Activated T-cell treated with anti-CD3 and anti-CD28 coated beads, Interleukin-2, amount 50 U/mL, for 72 hours (primary cell): Measurements from ENCODE around the gene PTPN1. TPM values are rescaled to one million over a fixed set of nuclear protein-coding genes. Genes with fewer than 3 reads are reported as not detected.
A peak's percentile ranks its signal among the peaks of the same experiment; 100 is the strongest.
"Not testable (repeated sequence)": the region's sequence is repeated elsewhere in the genome, so short reads cannot be mapped to it uniquely, and the experiment has no call there.

ENCODE experiments used
- ATAC-seq, 2 donors: fragments of 150-1000 bp; cut with Tn5 transposase; replicated peaks in 1 of 2; 2 replicates each; pipeline ENCODE4 v1.10.0; 2021; ENCODE audit warnings: moderate library complexity in 2 of 2, mild to moderate bottlenecking in 1 of 2
- DNase-seq, 2 donors: peaks; one replicate each; pipeline ENCODE4 v3.0.0; 2021 to 2022; ENCODE audit warnings: mixed read lengths in 1 of 2
- H3K27ac Mint-ChIP-seq: one replicate; pipeline ENCODE4 v1.8.0; 2022; ENCODE audit warnings: mild to moderate bottlenecking, moderate library complexity, mixed read lengths
- H3K27me3 Mint-ChIP-seq: one replicate; pipeline ENCODE4 v1.8.0; 2022; ENCODE audit warnings: low read depth, mixed read lengths
- H3K36me3 Mint-ChIP-seq, 2 donors: one replicate each; pipeline ENCODE4 v1.8.0; 2022; ENCODE audit warnings: mixed read lengths in 2 of 2, mild to moderate bottlenecking in 1 of 2; ENCODE audit not compliant: insufficient read depth in 2 of 2
- H3K4me1 Mint-ChIP-seq: one replicate; pipeline ENCODE4 v1.8.0; 2022; ENCODE audit warnings: low read depth, mixed read lengths
- H3K4me3 Mint-ChIP-seq, 2 donors: one replicate each; pipeline ENCODE4 v1.8.0; 2022; ENCODE audit warnings: mild to moderate bottlenecking in 2 of 2, mixed read lengths in 2 of 2, moderate library complexity in 2 of 2
- H3K9me3 Mint-ChIP-seq, 2 donors: one replicate each; pipeline ENCODE4 v1.8.0; 2022; ENCODE audit warnings: mixed read lengths in 2 of 2
- total RNA-seq, 2 donors: library from RNA; stranded (reverse); gene quantifications; one replicate each; pipeline ENCODE4 v1.2.3, GENCODE V29; 2022

Gene PTPN1
- total RNA-seq, 2 donors from 2014 or later: 138 TPM

DNA sequence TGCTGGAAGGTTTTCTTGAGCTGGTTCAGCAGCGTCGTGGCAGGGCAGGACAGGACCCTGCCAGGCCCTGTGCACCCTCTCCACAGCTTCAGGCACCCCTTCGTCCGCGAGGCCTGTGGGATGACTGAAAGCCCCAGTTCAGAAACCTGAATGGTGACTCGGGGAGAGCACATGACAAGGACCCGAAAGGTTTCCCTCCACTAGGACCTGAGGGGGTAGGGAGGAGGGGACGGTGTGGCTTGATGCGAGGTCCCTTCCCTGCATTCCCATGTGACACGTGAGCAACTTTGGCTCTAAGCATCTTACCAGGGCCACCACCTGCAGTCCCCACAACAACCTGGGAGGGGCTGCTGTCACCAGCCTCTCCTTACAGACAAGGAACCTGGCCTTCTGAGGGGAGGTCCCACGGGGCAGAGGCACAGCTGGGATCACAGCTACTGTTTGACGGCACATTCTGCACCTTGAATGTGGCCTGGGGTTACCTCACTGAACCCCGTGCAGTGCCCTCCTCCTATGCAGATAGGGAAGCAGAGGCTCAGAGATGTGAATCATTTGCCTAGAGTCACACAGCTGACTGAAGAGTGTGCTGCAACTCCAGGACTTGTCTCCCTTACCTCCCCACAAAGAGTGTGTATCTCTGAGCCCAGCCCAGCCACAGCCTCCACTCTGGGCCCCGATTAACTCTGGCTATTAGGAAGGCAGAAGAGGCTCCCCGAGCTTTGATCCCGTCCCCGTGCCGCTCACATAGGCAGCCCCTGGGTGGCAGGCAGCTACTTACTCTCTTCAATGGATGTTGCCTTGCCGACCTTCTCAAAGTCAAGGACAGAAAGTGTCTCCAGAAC, 84.6 kb downstream of the PTPN1 start:
- H3K4me1 Mint-ChIP-seq: no peaks in the 10 kb centered on the region
- H3K27me3 Mint-ChIP-seq: no peaks in the 10 kb centered on the region
- no peaks in the 10 kb centered on the region for H3K36me3 Mint-ChIP-seq
- H3K9me3 Mint-ChIP-seq: no peaks in the 10 kb centered on the region
- no peak overlapping the region for H3K4me3 Mint-ChIP-seq
- DNase-seq: no peak
- ATAC-seq: peak; percentile 7 to 11
- H3K27ac Mint-ChIP-seq: no peak overlapping the region

DNA sequence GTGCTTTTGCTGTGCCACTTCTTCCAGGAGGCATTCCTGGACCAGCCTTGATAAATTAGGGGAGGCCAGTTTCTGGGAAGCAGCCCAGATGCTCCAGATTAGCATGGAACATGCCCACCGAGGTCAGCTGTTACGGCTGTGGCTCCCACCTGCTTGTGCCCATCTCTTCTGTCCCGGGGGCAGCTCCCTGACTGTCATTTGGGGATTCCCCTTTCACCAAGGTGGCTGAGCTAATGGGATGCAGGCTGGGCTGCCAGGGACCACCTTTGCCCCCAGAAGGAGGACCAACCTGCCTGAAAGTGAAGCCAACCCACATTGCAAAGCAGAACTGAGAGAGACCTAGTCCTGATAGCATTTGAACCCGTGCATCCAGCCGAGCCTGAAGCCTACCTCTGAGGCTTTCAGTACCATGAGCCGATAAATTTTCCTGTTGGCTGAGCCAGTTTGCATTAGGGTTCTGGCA, 85.3 kb downstream of the PTPN1 start:
- H3K27me3 Mint-ChIP-seq: no peaks in the 10 kb centered on the region
- H3K4me3 Mint-ChIP-seq: no peak overlapping the region
- no peaks in the 10 kb centered on the region for H3K9me3 Mint-ChIP-seq
- H3K27ac Mint-ChIP-seq: peak overlapping the region; percentile 8
- DNase-seq (no peak), ATAC-seq (no peak)
- H3K36me3 Mint-ChIP-seq: no peaks in the 10 kb centered on the region
- no peaks in the 10 kb centered on the region for H3K4me1 Mint-ChIP-seq

GRCh38 chr20:50595988-50596693, 86.0 kb downstream of the PTPN1 start:
- ATAC-seq (no peak), DNase-seq (no peak)
- no peaks in the 10 kb centered on the region for H3K27me3 Mint-ChIP-seq
- no peaks in the 10 kb centered on the region for H3K9me3 Mint-ChIP-seq
- H3K36me3 Mint-ChIP-seq: no peaks in the 10 kb centered on the region
- no peaks in the 10 kb centered on the region for H3K4me1 Mint-ChIP-seq
- H3K4me3 Mint-ChIP-seq: no peak overlapping the region
- peak overlapping the region; percentile 41 for H3K27ac Mint-ChIP-seq

- ATAC-seq (no peak), DNase-seq (no peak)
- no peaks in the 10 kb centered on the region for H3K9me3 Mint-ChIP-seq
- H3K4me1 Mint-ChIP-seq: no peaks in the 10 kb centered on the region
- H3K27ac Mint-ChIP-seq: peak overlapping the region; percentile 41
- H3K36me3 Mint-ChIP-seq: no peaks in the 10 kb centered on the region
- H3K27me3 Mint-ChIP-seq: no peaks in the 10 kb centered on the region
- H3K4me3 Mint-ChIP-seq: no peak overlapping the region
Observed at GRCh38 chr20:50596694-50597021, 86.5 kb downstream of the PTPN1 start.

- ATAC-seq: peak; percentile 2 to 12
- no peak for DNase-seq
- Mint-ChIP-seq H3K4me1 (no peaks in the 10 kb centered on the region), H3K27ac (peak overlapping the region; percentile 48), H3K4me3 (no peak overlapping the region), H3K36me3 (no peaks in the 10 kb centered on the region), H3K27me3 (no peaks in the 10 kb centered on the region), H3K9me3 (no peaks in the 10 kb centered on the region)
Observed at GRCh38 chr20:50597406-50597969, 87.3 kb downstream of the PTPN1 start.

- Mint-ChIP-seq H3K4me3 (no peak overlapping the region), H3K27me3 (no peaks in the 10 kb centered on the region), H3K27ac (no peak overlapping the region), H3K4me1 (no peaks in the 10 kb centered on the region), H3K36me3 (no peaks in the 10 kb centered on the region), H3K9me3 (no peaks in the 10 kb centered on the region)
- ATAC-seq (peak in 1 of 2 donors; percentile 0), DNase-seq (no peak)
Observed at GRCh38 chr20:50598074-50598473, 87.9 kb downstream of the PTPN1 start.

DNA sequence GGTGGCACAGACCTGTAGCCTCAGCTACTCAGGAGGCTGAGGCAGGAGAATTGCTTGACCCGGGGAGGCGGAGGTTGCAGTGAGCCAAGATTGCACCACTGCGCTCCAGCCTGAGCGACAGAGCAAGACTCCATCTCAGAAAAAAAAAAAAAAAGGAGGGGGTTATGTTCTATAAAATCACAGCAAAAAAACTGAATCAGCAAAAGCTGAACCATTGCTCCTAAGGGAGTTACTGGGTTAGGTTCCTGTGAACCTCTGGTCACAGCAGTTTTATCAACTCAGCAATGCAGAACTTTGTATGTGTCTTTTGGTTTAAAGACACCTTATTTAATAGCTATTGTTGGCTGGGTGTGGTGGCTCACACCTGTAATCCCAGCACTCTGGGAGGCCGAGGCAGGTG, 88.6 kb downstream of the PTPN1 start:
- ATAC-seq: not testable (repeated sequence)

DNA sequence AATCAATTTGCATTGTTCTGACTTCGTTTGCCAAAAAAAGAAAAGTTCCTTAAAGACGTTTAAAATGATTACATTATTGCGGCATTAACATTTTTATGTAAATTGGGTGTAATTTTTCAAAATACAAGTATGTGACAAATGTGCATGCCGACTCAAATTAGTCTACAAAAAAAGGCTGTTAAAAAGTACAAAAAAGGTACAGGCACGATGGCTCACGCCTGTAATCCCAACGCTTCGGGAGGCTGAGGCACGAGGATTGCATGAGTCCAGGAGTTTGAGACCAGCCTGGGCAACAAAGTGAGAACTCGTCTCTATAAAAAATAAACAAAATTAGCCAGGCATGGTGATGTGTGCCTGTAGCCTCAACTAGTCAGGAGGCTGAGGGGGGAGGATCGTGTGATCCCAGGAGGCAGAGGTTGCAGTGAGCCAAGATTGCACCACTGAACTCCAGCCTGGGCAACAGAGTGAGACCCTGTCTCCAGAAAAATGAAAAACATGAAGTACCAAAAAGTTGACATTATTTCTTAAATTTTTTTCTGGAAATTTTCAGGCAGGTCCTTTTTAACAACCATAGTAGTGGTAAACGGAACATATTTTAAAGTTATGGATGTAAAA, 90.2 kb downstream of the PTPN1 start:
- Mint-ChIP-seq H3K4me1 (no peaks in the 10 kb centered on the region), H3K36me3 (no peaks in the 10 kb centered on the region), H3K27ac (peak overlapping the region; percentile 17), H3K4me3 (no peak overlapping the region), H3K27me3 (no peaks in the 10 kb centered on the region), H3K9me3 (no peaks in the 10 kb centered on the region)
- ATAC-seq: no peak
- no peak for DNase-seq

More for the DNA sequence above, 88.6 kb downstream of the PTPN1 start:
- DNase-seq, H3K36me3 Mint-ChIP-seq, H3K4me3 Mint-ChIP-seq, H3K4me1 Mint-ChIP-seq, H3K27me3 Mint-ChIP-seq, H3K27ac Mint-ChIP-seq, H3K9me3 Mint-ChIP-seq: not testable (repeated sequence)

DNA sequence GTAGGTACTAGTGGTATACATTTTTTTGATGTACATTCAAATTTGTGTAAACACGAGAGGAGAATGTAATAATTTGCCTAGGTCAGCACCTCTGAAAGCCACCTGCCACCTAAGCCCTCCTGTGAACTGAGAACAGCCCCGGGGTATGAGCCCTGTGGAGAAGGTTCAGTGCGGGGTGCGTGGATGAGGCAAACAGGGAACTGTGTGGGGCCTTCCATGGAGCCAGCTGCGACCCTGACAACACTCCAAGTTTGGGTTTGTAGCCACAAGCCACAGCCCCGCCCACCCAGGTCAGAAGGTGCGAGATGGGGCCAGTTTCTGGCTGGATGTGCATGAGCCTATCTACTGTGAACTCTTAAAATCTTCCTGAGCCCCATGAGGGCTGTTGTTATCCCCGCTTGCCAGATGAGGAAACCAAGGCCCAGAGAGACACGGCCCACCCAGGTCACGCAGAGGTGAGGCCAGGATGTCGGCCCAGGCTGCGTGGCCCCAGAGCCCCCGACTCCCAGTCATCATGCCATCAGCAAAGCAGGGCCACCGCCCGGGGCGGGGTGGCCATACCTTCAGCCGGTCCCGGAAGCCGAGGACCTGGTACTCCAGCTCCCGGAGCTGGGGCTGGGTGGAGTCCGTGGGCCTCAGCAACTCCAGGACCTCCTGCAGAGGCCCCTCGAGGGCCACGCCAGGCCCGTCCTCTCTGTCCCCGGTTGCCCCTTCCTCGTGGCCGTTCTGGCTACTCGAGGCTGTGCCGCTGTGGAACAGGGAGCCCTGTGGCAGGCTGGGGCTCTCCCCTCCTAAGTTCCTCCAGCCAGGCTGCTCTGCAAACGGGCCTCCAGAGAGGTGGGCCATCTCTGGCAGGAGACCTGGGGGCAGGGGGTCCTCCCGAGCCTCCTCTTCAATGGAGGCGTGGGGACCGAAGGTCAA, 91.6 kb downstream of the PTPN1 start:
- Mint-ChIP-seq H3K4me3 (no peak overlapping the region), H3K27me3 (no peaks in the 10 kb centered on the region), H3K9me3 (no peaks in the 10 kb centered on the region), H3K27ac (peak overlapping the region; percentile 17), H3K4me1 (no peaks in the 10 kb centered on the region), H3K36me3 (no peaks in the 10 kb centered on the region)
- ATAC-seq (peak; percentile 16 to 21), DNase-seq (no peak)

DNA sequence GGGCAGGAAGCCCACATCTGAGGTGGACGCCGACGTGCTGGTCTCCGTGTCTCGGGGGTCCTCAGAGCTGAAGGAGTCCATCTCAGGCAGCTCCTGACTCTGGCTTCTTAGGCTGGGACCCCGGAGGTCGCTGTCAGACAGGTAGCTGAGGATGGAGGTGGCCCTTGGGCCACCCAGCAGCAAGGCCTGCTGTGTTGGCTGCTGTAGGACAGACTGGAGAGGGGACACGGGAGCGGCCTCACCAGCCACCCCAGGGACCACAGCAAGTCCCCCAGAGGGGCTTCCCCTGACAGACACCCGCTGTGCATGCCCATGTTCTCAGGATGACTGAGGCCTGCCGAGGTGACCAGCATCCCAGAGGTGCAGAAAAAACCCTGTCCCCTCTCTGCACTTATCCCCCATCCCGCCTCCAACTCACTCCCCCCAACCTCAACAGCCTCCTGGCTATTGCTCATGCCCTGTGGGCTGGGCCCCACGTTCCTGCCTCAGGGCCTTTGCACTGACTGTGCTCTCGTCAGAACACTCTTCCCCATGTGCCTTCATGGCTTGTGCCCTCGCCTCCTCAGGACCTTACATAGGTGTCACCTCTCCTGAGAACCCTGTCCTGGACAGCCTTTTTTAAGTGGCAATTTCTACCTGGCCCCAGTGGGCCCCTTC, 92.4 kb downstream of the PTPN1 start:
- no peaks in the 10 kb centered on the region for H3K27me3 Mint-ChIP-seq
- ATAC-seq (peak; percentile 6 to 11), DNase-seq (no peak)
- H3K9me3 Mint-ChIP-seq: no peaks in the 10 kb centered on the region
- no peaks in the 10 kb centered on the region for H3K4me1 Mint-ChIP-seq
- no peak overlapping the region for H3K4me3 Mint-ChIP-seq
- peak overlapping the region; percentile 72 for H3K27ac Mint-ChIP-seq
- no peaks in the 10 kb centered on the region for H3K36me3 Mint-ChIP-seq

- no peaks in the 10 kb centered on the region for H3K9me3 Mint-ChIP-seq
- no peak overlapping the region for H3K27ac Mint-ChIP-seq
- H3K27me3 Mint-ChIP-seq: no peaks in the 10 kb centered on the region
- no peak overlapping the region for H3K4me3 Mint-ChIP-seq
- ATAC-seq (no peak), DNase-seq (no peak)
- no peaks in the 10 kb centered on the region for H3K4me1 Mint-ChIP-seq
- H3K36me3 Mint-ChIP-seq: no peaks in the 10 kb centered on the region
Observed at GRCh38 chr20:50604451-50604850, 94.3 kb downstream of the PTPN1 start.

DNA sequence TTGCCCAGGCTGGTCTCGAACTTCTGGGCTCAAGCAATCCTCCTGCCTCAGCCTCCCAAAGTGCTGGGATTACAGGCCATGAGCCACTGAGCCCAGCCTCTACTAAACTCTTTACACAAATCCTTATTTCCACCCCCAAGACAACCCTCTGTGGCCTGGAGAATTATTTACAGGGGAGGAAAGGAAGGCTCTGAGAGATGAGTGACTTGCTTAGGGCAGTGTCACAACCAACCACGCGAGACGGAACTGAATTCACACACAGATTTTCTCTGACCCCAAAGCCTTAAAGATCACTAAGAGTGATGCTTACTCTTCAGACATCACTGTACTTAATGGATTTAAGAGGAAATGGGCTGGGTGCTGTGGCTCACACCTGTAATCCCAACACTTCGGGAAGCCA, 95.0 kb downstream of the PTPN1 start:
- Mint-ChIP-seq H3K27ac (no peak overlapping the region), H3K4me1 (no peaks in the 10 kb centered on the region), H3K4me3 (no peak overlapping the region), H3K9me3 (no peaks in the 10 kb centered on the region), H3K27me3 (no peaks in the 10 kb centered on the region), H3K36me3 (no peaks in the 10 kb centered on the region)
- ATAC-seq (no peak), DNase-seq (no peak)
